Fibroblast of lung (primary cell): ENCODE data around the gene CBFA2T3.

Experiments used
- EZH2 ChIP-seq: IDR thresholded peaks from 2 replicates; pipeline ENCODE4 v1.5.1; 2012; ENCODE audit warnings: low read length, control low read depth, mild to moderate bottlenecking; ENCODE audit errors: missing control alignments
- TF ChIP-seq, protein P1 (sequence below), 2 donors: IDR thresholded peaks in 1 of 2; conservative IDR thresholded peaks in 1 of 2; 1 replicate in 1 of 2; 2 replicates in 1 of 2; pipeline ENCODE4 v1.5.1; 2011 to 2012; ENCODE audit warnings: low read length in 2 of 2, control low read depth in 1 of 2, inconsistent platforms in 1 of 2, low read depth in 1 of 2, mild to moderate bottlenecking in 1 of 2

GRCh38 chr16:88943741-88944140 is 33.3 kb downstream of the CBFA2T3 start:
- TF ChIP-seq, protein P1, sequence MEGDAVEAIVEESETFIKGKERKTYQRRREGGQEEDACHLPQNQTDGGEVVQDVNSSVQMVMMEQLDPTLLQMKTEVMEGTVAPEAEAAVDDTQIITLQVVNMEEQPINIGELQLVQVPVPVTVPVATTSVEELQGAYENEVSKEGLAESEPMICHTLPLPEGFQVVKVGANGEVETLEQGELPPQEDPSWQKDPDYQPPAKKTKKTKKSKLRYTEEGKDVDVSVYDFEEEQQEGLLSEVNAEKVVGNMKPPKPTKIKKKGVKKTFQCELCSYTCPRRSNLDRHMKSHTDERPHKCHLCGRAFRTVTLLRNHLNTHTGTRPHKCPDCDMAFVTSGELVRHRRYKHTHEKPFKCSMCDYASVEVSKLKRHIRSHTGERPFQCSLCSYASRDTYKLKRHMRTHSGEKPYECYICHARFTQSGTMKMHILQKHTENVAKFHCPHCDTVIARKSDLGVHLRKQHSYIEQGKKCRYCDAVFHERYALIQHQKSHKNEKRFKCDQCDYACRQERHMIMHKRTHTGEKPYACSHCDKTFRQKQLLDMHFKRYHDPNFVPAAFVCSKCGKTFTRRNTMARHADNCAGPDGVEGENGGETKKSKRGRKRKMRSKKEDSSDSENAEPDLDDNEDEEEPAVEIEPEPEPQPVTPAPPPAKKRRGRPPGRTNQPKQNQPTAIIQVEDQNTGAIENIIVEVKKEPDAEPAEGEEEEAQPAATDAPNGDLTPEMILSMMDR (conservative IDR thresholded peaks at IDR 0.05 in 1 of 2, IDR thresholded peaks at IDR 0.05 in 1 of 2; ENCODE audit: low read depth in 1 of 2, low read length in 2 of 2), result no peak
- no peak for TF ChIP-seq EZH2
